Medulla oblongata (tissue), 1 donor: Measurements from ENCODE around the gene IFT80.

ENCODE experiments used
- DNase-seq: peaks from one replicate; pipeline ENCODE4 v3.0.0-alpha.2; 2015; ENCODE audit errors: extremely low spot score

The IFT80 gene

DNA sequence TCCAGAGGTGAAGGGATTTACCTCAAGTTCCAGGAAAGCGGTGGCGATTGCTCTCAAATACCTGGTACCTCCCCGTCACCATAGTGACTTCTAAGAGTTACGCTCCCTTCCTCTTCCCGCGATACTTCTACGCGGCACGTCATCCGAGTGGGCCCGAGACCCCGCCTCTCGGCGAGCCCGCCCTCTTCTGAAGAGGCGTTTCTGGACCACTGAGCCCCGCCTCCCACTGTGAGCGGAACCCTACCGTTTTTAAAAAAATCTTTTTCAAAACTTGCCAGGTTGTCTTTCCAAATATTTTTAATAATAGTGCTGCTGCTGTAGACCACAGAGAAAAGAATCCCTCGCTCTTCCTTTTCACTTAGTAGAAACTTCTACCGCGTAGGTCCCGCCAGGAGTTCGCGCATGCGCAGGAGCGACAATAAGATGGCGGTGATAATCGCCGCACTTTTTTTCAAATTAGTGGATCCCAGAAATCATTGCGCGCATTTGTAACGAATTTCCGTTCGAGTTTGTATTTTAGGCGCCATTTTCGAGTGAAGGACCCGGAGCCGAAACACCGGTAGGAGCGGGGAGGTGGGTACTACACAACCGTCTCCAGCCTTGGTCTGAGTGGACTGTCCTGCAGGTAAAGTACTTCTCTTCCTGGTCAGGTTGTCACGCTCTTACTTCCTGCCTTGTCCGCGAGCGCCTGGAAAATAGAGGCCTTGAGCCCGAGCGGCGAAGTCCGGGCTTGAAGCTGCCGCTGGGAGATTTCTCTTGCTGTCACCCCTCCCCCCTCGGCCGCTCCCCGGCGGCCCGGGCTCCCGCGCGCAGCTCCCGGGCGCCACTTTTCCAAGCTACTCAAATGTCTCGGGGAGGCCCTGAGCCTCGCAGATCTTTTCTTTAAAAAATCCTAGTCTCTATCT, at the start of gene IFT80, which contains the start of gene SMC4:
IFT80 (minus strand) TSS at position 101 of the 905 bp plus-strand sequence. CDS start 14,625 bp downstream, outside the sequence.
SMC4 (plus strand) TSS at position 526 of the 905 bp plus-strand sequence. CDS start 1,177 bp downstream, outside the sequence.
- DNase-seq: peak; percentile 97

DNA sequence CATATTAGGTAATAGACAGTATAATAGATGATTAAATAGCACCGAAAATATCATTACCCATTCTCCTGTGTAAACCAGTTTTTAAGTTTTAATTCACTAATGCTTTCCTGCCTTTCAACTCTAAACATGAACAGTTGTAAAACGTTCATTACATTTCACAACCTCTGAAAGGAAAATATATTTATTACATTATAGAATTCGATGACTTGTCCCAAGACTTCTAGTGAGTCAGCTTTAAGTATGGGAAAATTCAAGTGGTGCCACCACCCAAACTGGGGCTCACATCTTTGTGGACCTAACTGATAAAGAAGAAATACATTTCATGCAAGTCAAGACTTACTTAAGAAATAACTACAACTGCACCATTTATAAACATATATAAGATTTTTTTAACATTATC, 48.5 kb upstream of the IFT80 start:
- no peak for DNase-seq

GRCh38 chr3:160446522-160447056, 47.6 kb upstream of the IFT80 start:
- DNase-seq: no peak

GRCh38 chr3:160445854-160446253, 46.8 kb upstream of the IFT80 start:
- no peak for DNase-seq

DNA sequence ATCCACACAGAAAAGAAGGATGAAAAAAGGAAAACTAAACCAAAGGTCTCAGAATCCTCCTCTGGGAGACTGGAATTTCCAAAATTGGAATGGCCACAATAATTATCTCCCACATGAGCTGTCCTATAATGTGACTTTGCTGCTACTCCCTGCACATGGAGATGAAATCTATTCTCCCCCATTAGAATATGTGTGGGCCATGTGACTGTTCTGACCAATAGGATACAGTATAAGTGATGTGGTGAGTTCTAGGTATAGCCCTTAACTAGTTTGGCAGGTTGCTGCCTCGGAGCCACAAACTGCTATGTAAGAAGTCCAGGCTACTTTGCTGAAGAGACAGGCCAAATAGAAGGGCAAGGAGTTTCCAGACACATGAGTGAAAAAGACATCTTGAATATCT, 45.4 kb upstream of the IFT80 start:
- no peak for DNase-seq

DNA sequence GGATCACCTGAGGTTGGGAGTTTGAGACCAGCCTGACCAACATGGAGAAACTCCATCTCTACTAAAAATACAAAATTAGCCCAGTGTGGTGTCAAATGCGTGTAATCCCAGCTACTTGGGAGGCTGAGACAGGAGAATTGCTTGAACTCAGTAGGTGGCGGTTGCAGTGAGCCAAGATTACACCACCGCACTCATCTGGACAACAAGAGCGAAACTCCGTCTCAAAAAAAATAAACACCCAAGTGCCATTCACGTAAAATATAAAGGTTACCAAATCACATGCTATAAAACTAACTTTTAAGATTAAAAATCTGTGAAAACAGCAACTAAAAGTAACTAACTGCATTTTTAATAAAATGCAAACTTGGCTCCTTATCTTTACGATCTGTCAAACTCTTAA, 41.7 kb upstream of the IFT80 start:
- no peak for DNase-seq

- DNase-seq: no peak
These were observed 38.0 kb upstream of the IFT80 start for GRCh38 chr3:160437083-160437455.

DNA sequence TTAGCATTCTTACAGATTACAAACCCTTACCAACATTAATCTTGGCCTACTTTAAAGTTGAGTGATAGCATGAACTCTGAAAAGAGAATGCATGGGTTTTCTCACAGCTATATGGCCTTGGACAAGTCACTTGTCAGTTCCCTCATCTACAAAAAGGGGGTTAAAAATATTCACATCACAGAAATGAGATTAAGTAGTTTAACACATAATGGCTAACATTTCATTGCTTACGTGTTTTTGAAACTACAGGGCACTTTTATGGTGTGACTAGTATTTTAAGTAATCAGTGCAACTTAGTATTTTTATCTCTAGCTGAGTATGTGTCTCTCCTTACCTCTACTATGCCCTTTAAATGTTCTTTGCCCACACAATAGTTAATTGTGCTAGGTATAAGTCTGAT, 36.7 kb upstream of the IFT80 start:
- DNase-seq: no peak

GRCh38 chr3:160435095-160435494, 36.1 kb upstream of the IFT80 start:
- no peak for DNase-seq

- no peak for DNase-seq
These were observed 35.0 kb upstream of the IFT80 start for GRCh38 chr3:160434071-160434470.

DNA sequence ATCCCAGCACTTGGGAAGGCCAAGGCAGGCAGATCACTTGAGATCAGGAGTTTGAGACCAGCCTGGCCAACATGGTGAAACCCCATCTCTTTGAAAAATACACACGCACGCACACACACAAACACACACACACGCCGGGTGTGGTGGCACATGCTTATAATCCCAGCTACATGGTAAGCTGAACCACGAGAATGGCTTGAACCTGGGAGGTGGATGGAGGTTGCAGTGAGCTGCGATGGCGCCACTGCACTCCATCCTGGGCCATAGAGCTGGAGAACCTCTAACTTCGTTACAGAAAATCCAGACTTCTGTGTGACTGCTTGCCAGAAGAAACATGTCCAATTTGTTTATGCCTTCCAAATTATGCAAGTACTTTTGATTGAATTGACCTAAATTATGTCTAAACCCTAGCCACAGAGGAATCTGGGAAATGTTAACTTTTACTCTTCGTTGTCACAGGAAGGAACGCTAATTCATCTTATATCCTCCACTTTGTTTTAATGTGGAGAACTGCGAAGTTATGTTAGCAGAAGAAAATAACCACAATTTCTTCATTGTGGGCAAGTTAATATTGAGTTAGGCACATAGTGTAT, 28.9 kb upstream of the IFT80 start:
- DNase-seq: no peak

DNA sequence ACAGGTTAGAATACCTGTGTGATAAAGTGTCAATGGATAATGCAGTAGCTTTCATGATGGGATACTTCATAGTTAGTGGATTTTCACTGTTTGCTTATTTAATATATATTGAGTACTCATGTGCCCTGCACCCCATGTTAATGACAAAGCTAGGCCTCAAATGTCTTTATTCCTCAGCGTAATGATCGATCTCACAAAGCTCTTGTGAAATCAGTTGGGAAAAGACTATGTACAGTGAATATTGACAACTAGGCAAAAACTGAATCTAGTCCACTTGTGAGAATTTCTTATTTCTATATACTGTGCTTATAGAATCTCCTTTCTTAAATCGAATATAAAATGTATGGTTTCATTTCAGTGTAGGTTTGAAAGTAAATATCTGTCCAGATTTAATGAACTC, 18.3 kb upstream of the IFT80 start:
- no peak for DNase-seq

DNA sequence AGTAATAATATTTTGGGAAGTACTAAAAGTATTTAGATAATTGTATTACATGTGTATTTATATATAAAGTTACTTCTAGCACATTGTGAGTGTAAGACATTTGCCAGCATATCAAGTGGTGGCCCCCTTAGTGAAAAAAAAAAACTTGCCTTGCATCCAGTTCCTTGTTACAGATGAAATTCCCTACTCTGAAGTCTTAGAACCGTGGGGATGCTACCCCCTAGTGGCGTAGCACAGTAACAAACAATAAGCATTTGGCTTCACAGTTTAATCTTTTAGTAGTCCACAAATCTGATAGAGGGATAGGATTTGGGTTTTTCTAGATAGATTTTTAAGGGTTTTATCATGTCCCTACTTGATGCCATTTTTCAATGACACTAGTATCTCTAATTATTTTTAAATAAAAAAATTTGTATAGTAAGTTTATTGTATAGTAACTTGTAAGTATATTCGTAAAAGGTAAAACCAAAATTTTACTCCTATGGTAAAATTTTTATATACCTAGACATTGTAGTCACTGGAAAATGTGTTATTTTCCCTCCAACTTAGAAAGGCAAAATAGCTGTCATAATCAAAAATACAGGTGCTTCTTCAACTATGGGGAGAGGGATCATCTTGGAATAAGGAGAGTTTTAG, 14.7 kb upstream of the IFT80 start:
- peak; percentile 87 for DNase-seq

- DNase-seq: no peak
These were observed 13.5 kb upstream of the IFT80 start for GRCh38 chr3:160412477-160412876.

DNA sequence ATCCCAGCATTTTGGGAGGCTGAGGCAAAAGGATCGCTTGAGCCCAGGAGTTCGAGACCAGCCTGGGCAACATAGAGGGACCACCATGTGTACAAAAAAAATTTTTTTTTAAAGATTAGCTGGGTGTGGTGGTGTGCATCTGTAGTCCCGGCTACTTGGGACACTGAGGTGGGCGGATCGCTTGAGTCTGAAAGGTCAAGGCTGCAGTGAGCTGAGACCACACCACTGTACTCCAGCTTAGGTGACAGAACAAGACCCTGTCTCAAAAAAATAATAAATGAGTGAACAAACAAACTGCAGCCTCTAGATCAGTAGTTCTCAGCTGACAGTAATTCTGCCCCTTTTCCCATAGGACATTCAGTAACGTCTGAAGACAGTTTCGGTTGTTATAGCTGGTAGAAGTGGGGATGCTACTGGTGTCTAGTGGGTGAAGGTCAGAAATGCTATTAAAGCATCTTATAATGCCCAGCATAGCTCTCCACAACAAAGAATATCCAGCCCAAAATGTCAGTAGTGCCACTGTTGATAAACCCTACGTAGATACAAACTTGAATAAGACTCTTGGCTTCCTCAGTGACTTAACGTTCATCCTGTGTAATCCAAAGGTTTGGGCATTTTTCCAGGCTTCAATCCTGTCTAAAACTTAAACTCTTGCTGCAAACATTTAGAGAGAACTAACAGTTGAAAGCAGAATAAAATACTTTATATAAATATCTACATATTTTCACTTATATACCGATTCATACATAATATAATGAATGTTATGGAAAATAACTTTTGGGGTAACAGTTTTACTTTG, 11.0 kb upstream of the IFT80 start:
- no peak for DNase-seq

GRCh38 chr3:160403796-160404470, 4.9 kb upstream of the IFT80 start:
- DNase-seq: no peak

GRCh38 chr3:160403028-160403545, 4.1 kb upstream of the IFT80 start:
- DNase-seq: no peak

GRCh38 chr3:160402221-160403027, 3.4 kb upstream of the IFT80 start:
- no peak for DNase-seq

- no peak for DNase-seq
These were observed 2.5 kb upstream of the IFT80 start for GRCh38 chr3:160401291-160402095.
